ENCODE data around the gene SYT7.

GRCh38 chr11:61526229-61526628 is 54.6 kb downstream of the SYT7 start:
- TF ChIP-seq POLR2A (IDR thresholded peaks at IDR 0.05) = no peak
- TF ChIP-seq CTCF (IDR thresholded peaks at IDR 0.05) = no peak
